ENCODE results near the gene HLA-E.
"Not testable (repeated sequence)": the region's sequence is repeated elsewhere in the genome, so short reads cannot be mapped to it uniquely, and the experiment has no call there.

The HLA-E gene

DNA sequence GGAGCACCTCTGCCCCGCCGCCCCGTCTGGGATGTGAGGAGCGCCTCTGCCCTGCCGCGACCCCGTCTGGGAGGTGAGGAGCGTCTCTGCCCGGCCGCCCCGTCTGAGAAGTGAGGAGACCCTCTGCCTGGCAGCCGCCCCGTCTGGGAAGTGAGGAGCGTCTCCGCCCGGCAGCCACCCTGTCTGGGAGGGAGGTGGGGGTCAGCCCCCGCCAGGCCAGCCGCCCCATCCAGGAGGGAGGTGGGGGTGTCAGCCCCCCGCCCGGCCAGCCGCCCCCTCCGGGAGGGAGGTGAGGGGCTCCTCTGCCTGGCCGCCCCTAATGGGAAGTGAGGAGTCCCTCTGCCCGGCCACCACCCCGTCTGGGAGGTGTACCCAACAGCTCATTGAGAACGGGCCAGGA is 14.2 kb upstream of the HLA-E start:
- DNase-seq; in situ Hi-C loops (cut with MboI; ENCODE audit: low pct_unique_long_range_greater_than_20kb, low sequenced_read_pairs): not testable (repeated sequence)

GRCh38 chr6:30480536-30481156 is 8.7 kb upstream of the HLA-E start:
- in situ Hi-C loops (cut with MboI; ENCODE audit: low pct_unique_long_range_greater_than_20kb, low sequenced_read_pairs): no loop called here
- peak; percentile 37 for DNase-seq

DNA sequence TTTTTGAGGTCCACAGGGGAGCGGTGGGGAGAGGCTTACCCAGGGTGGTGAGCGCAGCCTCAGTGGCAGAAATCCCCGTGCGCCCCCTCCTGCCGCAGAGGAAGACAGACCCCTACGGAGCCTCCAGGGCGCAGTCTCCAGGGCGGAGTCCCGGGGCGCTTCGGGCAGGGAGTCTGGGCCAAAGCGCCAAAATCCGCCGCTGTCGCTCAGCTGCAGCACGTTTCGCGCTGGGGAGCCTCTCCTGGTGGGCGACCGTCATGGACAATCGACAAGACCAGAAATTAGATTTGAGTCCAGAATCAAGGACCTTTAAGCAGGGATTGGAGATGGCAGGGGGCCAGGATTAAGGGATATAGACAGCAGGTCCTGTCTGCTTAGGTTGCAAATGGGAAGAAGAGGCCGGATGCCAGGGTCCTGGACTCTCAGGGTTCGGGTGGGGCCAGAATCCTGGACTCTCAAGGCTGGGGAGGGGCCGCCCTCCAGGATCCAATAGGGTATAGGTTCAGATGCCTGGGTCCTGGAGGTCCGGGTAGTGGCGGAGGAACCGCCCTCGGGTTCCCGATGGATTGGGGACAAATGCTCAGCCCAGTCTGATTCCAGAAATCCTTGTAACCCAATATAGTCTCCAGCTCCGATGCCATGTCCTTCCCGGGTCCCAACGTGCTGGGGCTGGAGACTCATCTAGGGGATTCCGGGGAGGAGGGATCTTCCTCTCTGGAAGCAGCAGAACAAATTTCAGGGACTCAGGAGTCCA is 7.9 kb upstream of the HLA-E start:
- DNase-seq: no peak
- in situ Hi-C loops (cut with MboI; ENCODE audit: low pct_unique_long_range_greater_than_20kb, low sequenced_read_pairs): no loop called here

DNA sequence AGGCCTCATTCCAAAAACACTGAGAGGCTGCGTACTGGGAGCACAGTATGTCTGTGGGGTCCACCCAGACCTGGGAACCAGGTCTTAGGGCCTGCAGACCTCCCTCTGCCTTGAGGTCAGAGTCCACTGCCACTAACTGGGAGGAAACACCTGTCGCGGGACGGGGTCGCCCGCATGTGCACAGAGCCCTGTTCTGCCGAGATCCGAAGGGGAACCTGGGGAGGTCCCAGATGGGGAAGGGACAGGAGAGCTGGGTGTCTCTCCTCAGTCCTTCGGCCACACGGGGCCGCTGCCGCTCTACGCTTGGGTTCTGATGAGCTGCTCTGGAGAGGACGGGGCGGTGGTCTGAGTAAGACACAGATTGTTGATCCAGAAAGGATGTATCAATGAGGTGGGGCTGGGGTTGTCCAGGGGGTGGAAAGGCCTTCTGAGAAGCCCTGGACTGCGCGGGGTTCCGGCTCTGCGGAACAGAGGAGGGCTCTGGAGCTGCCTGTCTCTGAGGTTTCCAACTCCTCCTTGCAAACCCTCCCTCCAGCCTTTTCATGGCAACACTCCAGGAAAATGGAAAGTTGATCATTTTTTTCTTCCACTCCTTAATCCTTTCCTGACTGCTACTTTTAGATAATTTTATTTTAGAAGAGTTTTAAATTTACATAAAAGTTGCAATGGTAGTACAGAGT is 7.2 kb upstream of the HLA-E start:
- in situ Hi-C loops (cut with MboI; ENCODE audit: low pct_unique_long_range_greater_than_20kb, low sequenced_read_pairs): not testable (repeated sequence)
- DNase-seq: peak; percentile 89

- DNase-seq: peak; percentile 73
Observed at GRCh38 chr6:30483677-30484279, 5.5 kb upstream of the HLA-E start.

GRCh38 chr6:30485236-30485635 is 4.1 kb upstream of the HLA-E start:
- in situ Hi-C loops (cut with MboI; ENCODE audit: low pct_unique_long_range_greater_than_20kb, low sequenced_read_pairs): no loop called here
- no peak for DNase-seq

More at GRCh38 chr6:30483677-30484279, 5.5 kb upstream of the HLA-E start:
- in situ Hi-C loops (cut with MboI; ENCODE audit: low pct_unique_long_range_greater_than_20kb, low sequenced_read_pairs): no loop called here

GRCh38 chr6:30487926-30488325 is 1.4 kb upstream of the HLA-E start:
- DNase-seq: no peak
- in situ Hi-C loops (cut with MboI; ENCODE audit: low pct_unique_long_range_greater_than_20kb, low sequenced_read_pairs): no loop called here

- in situ Hi-C loops (cut with MboI; ENCODE audit: low pct_unique_long_range_greater_than_20kb, low sequenced_read_pairs); DNase-seq: not testable (repeated sequence)
Observed at GRCh38 chr6:30488697-30489080, 620 bp upstream of the HLA-E start.

DNA sequence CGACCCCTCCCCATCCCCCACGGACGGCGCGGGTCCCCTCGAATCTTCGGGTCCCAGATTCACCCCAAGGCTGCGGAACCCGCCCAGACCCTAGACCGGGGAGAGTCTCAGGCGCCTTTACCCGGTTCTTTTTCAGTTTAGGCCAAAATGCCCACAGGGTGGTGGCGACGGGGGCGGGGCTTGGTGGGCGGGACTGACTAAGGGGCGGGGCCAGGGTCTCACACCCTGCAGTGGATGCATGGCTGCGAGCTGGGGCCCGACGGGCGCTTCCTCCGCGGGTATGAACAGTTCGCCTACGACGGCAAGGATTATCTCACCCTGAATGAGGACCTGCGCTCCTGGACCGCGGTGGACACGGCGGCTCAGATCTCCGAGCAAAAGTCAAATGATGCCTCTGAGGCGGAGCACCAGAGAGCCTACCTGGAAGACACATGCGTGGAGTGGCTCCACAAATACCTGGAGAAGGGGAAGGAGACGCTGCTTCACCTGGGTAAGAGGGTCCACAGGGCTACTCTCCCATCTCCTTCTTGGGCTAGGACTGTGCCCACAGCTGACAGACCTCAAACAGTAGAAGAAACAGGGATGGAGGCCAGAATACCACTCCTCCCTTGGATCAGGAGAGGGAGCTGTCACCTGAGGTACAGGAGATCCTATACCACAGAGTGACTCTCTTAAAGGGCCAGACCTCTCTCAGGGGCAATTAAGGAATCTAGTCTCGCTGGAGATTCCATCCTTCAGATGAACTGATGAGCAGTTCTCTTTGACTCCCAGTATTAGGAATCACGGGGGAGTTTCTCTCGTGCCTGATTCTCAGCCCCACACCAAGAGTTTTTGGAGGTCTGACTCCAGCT is 942 bp downstream of the HLA-E start:
- in situ Hi-C loops (cut with MboI; ENCODE audit: low pct_unique_long_range_greater_than_20kb, low sequenced_read_pairs): no loop called here
- peak; percentile 38 for DNase-seq

DNA sequence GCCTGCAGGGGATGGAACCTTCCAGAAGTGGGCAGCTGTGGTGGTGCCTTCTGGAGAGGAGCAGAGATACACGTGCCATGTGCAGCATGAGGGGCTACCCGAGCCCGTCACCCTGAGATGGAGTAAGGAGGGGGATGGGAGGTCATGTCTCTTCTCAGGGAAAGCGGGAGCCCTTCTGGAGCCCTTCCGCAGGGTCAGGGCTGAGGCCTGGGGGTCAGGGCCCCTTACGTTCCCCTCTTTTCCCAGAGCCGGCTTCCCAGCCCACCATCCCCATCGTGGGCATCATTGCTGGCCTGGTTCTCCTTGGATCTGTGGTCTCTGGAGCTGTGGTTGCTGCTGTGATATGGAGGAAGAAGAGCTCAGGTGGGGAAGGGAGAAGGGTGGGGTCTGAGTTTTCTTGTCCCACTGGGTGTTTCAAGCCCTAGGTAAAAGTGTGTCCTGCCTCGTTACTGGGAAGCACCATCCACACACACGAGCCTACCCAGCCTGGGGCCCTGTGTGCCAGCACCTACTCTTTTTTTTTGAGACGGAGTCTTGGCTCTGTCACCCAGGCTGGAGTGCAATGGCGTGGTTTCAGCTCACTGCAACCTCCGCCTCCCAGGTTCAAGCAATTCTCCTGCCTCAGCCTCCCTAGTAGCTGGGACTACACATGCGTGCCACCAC is 2.1 kb downstream of the HLA-E start:
- in situ Hi-C loops (cut with MboI; ENCODE audit: low pct_unique_long_range_greater_than_20kb, low sequenced_read_pairs); DNase-seq: not testable (repeated sequence)

DNA sequence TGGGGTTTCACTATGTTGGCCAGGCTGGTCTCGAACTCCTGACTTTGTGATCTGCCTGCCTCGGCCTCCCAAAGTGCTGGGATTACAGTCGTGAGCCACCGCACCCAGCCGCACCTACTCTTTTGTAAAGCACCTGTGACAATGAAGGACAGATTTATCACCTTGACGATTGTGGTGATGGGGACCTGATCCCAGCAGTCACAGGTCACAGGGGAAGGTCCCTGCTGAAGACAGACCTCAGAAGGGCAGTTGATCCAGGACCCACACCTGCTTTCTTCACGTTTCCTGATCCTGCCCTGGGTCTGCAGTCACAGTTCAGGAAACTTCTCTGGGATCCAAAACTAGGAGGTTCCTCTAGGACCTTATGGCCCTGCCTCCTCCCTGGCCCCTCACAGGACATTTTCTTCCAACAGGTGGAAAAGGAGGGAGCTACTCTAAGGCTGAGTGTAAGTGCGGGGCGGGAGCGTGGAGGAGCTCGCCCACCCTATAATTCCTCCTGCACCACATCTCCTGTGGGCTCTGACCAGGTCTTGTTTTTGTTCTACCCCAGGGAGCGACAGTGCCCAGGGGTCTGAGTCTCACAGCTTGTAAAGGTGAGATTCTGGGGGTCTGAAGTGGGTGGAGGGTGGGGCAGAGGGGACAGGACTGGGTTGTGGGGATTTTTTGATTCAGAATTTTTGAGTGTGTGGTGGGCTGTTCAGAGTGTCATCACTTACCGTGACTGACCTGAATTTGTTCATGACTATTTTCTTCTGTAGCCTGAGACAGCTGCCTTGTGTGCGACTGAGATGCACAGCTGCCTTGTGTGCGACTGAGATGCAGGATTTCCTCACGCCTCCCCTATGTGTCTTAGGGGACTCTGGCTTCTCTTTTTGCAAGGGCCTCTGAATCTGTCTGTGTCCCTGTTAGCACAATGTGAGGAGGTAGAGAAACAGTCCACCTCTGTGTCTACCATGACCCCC is 3.0 kb downstream of the HLA-E start:
- in situ Hi-C loops (cut with MboI; ENCODE audit: low pct_unique_long_range_greater_than_20kb, low sequenced_read_pairs): no loop called here
- DNase-seq: no peak

GRCh38 chr6:30493643-30494250 is 4.4 kb downstream of the HLA-E start:
- DNase-seq: no peak

GRCh38 chr6:30494291-30494861 is 5.1 kb downstream of the HLA-E start:
- in situ Hi-C loops (cut with MboI; ENCODE audit: low pct_unique_long_range_greater_than_20kb, low sequenced_read_pairs): no loop called here
- DNase-seq: no peak

More at GRCh38 chr6:30493643-30494250, 4.4 kb downstream of the HLA-E start:
- in situ Hi-C loops (cut with MboI; ENCODE audit: low pct_unique_long_range_greater_than_20kb, low sequenced_read_pairs): no loop called here

GRCh38 chr6:30495060-30495459 is 5.8 kb downstream of the HLA-E start:
- in situ Hi-C loops (cut with MboI; ENCODE audit: low pct_unique_long_range_greater_than_20kb, low sequenced_read_pairs): not testable (repeated sequence)

GRCh38 chr6:30495993-30496392 is 6.7 kb downstream of the HLA-E start:
- no peak for DNase-seq
- in situ Hi-C loops (cut with MboI; ENCODE audit: low pct_unique_long_range_greater_than_20kb, low sequenced_read_pairs): no loop called here

More at GRCh38 chr6:30495060-30495459, 5.8 kb downstream of the HLA-E start:
- DNase-seq: not testable (repeated sequence)

- DNase-seq; in situ Hi-C loops (cut with MboI; ENCODE audit: low pct_unique_long_range_greater_than_20kb, low sequenced_read_pairs): not testable (repeated sequence)
Observed at GRCh38 chr6:30497261-30497599, 7.9 kb downstream of the HLA-E start.

- in situ Hi-C loops (cut with MboI; ENCODE audit: low pct_unique_long_range_greater_than_20kb, low sequenced_read_pairs): no loop called here
- DNase-seq: no peak
Observed at GRCh38 chr6:30497714-30498113, 8.4 kb downstream of the HLA-E start.
